Measurements from ENCODE around the gene ADAMTS6. TPM values are rescaled to one million over a fixed set of nuclear protein-coding genes. Genes with fewer than 3 reads are reported as not detected.

Gene ADAMTS6
- total RNA-seq, 1 donor from 2014 or later = 16.7 TPM

DNA sequence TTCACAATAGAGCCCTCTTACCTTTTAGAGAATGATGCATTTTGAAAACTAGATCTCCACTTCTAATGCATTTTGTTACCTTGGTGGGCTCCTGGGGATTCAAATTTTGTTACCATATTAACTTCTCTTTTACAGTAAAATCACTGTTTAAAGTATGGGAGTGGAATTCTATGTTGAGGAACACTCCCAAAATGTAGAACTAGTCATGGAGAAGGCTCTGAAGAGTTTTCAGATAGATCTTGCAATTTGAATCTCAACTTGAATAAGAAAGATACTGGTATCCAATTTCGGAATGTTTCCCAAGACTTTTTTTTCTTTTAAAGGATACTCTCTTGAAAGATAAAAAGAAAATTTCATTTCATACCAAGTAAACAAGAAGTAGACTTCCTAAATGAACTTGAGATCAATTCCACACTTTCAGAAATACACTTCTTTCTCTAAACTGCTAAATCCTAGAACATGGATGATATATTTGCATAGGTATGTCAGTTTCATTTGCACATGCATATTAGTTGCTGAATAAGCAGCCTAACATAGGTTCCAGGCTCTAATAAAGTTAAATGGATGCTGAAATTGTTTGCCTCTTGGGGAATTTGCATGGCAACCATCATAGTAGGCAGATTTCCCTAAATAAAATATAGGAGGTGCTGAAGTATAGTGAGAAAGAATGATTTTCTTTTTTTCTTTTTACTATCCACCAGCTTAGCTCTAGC, 205.4 kb downstream of the ADAMTS6 start:
- H3K27ac Mint-ChIP-seq (ENCODE audit: unreplicated experiment) = no peak overlapping the region
- no peaks in the 10 kb centered on the region for H3K27me3 Mint-ChIP-seq (ENCODE audit: unreplicated experiment)
- no peak for DNase-seq (ENCODE audit: low spot score)
- no peak overlapping the region for H3K4me3 Mint-ChIP-seq (ENCODE audit: unreplicated experiment)
- H3K4me1 Mint-ChIP-seq (ENCODE audit: unreplicated experiment) = no peaks in the 10 kb centered on the region
- H3K36me3 Mint-ChIP-seq (ENCODE audit: low read depth, unreplicated experiment) = peaks cover 7% of the 10 kb centered on the region
- no peak for TF ChIP-seq CTCF (IDR thresholded peaks at IDR 0.05; ENCODE audit: unreplicated experiment)
- H3K9me3 Mint-ChIP-seq (ENCODE audit: unreplicated experiment) = no peaks in the 10 kb centered on the region

GRCh38 chr5:65271906-65272305, 209.8 kb downstream of the ADAMTS6 start:
- H3K27ac Mint-ChIP-seq (ENCODE audit: unreplicated experiment) = no peak overlapping the region
- H3K4me3 Mint-ChIP-seq (ENCODE audit: unreplicated experiment) = no peak overlapping the region
- no peaks in the 10 kb centered on the region for H3K36me3 Mint-ChIP-seq (ENCODE audit: low read depth, unreplicated experiment)
- no peaks in the 10 kb centered on the region for H3K9me3 Mint-ChIP-seq (ENCODE audit: unreplicated experiment)
- H3K27me3 Mint-ChIP-seq (ENCODE audit: unreplicated experiment) = no peaks in the 10 kb centered on the region
- H3K4me1 Mint-ChIP-seq (ENCODE audit: unreplicated experiment) = no peaks in the 10 kb centered on the region
- no peak for DNase-seq (ENCODE audit: low spot score)
- no peak for TF ChIP-seq CTCF (IDR thresholded peaks at IDR 0.05; ENCODE audit: unreplicated experiment)

GRCh38 chr5:65268525-65268924, 213.2 kb downstream of the ADAMTS6 start:
- peaks cover 4% of the 10 kb centered on the region for H3K4me1 Mint-ChIP-seq (ENCODE audit: unreplicated experiment)
- no peak overlapping the region for H3K4me3 Mint-ChIP-seq (ENCODE audit: unreplicated experiment)
- no peaks in the 10 kb centered on the region for H3K36me3 Mint-ChIP-seq (ENCODE audit: low read depth, unreplicated experiment)
- no peak overlapping the region for H3K27ac Mint-ChIP-seq (ENCODE audit: unreplicated experiment)
- H3K27me3 Mint-ChIP-seq (ENCODE audit: unreplicated experiment) = no peaks in the 10 kb centered on the region
- no peaks in the 10 kb centered on the region for H3K9me3 Mint-ChIP-seq (ENCODE audit: unreplicated experiment)
- no peak for TF ChIP-seq CTCF (IDR thresholded peaks at IDR 0.05; ENCODE audit: unreplicated experiment)
- no peak for DNase-seq (ENCODE audit: low spot score)

DNA sequence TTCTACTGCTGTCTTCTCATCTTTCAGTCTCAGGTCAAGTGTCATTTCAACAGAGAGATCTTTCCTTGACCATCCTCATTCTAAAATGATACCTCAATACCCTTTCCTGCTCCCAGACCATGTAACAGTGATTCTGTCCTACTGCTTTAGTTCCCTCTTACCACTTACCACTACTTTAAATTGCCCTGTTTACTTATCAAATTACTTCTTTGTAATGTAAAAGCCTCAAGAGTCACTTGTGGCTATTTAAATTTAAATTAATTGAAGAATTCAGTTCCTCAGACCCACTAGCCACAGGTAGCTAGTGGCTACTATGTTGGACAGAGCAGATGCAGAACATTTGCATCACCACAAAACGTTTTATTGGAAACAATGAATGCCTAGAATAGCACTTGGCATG, 217.3 kb downstream of the ADAMTS6 start:
- Mint-ChIP-seq H3K4me1 (ENCODE audit: unreplicated experiment) (peaks cover 18% of the 10 kb centered on the region), H3K27me3 (ENCODE audit: unreplicated experiment) (no peaks in the 10 kb centered on the region), H3K36me3 (ENCODE audit: low read depth, unreplicated experiment) (peaks cover 8% of the 10 kb centered on the region), H3K4me3 (ENCODE audit: unreplicated experiment) (no peak overlapping the region), H3K9me3 (ENCODE audit: unreplicated experiment) (no peaks in the 10 kb centered on the region), H3K27ac (ENCODE audit: unreplicated experiment) (no peak overlapping the region)
- TF ChIP-seq CTCF (IDR thresholded peaks at IDR 0.05; ENCODE audit: unreplicated experiment) = no peak
- DNase-seq (ENCODE audit: low spot score) = no peak

- Mint-ChIP-seq H3K27me3 (ENCODE audit: unreplicated experiment) (no peaks in the 10 kb centered on the region), H3K36me3 (ENCODE audit: low read depth, unreplicated experiment) (peaks cover 15% of the 10 kb centered on the region), H3K4me3 (ENCODE audit: unreplicated experiment) (no peak overlapping the region), H3K9me3 (ENCODE audit: unreplicated experiment) (no peaks in the 10 kb centered on the region), H3K4me1 (ENCODE audit: unreplicated experiment) (peaks cover 18% of the 10 kb centered on the region), H3K27ac (ENCODE audit: unreplicated experiment) (no peak overlapping the region)
- no peak for TF ChIP-seq CTCF (IDR thresholded peaks at IDR 0.05; ENCODE audit: unreplicated experiment)
- no peak for DNase-seq (ENCODE audit: low spot score)
These were observed 218.4 kb downstream of the ADAMTS6 start for GRCh38 chr5:65263321-65263720.
